Neuron (in vitro differentiated cells): ENCODE measurements around the gene AIPL1.

Source experiments
- H2AFZ ChIP-seq: one replicate; pipeline ENCODE4 v1.6.1; 2013; ENCODE audit warnings: low read depth, mild to moderate bottlenecking, inconsistent platforms, low read length, moderate library complexity
- H3K27me3 ChIP-seq: one replicate; pipeline ENCODE4 v1.6.1; 2013; ENCODE audit warnings: low read length; ENCODE audit not compliant: insufficient read depth
- H3K36me3 ChIP-seq: one replicate; pipeline ENCODE4 v1.6.1; 2013; ENCODE audit warnings: low read length; ENCODE audit not compliant: insufficient read depth
- H3K4me1 ChIP-seq: one replicate; pipeline ENCODE4 v1.6.1; 2013; ENCODE audit warnings: low read length; ENCODE audit not compliant: insufficient read depth
- H3K4me3 ChIP-seq: 2 replicates; pipeline ENCODE4 v1.5.1; 2013; ENCODE audit warnings: mild to moderate bottlenecking, low read length, moderate library complexity
- H3K9me3 ChIP-seq: one replicate; pipeline ENCODE4 v1.6.1; 2013; ENCODE audit warnings: low read length

The AIPL1 gene

GRCh38 chr17:6461792-6462524, 27.0 kb upstream of the AIPL1 start:
- Histone ChIP-seq H3K27me3 (no peaks in the 10 kb centered on the region), H3K4me3 (no peak overlapping the region), H3K4me1 (peaks cover 11% of the 10 kb centered on the region), H3K9me3 (no peaks in the 10 kb centered on the region), H3K36me3 (no peaks in the 10 kb centered on the region), H2AFZ (no peak overlapping the region)

GRCh38 chr17:6461246-6461645, 26.3 kb upstream of the AIPL1 start:
- Histone ChIP-seq H3K9me3 (no peaks in the 10 kb centered on the region), H3K27me3 (no peaks in the 10 kb centered on the region), H2AFZ (no peak overlapping the region), H3K4me3 (no peak overlapping the region), H3K4me1 (peaks cover 15% of the 10 kb centered on the region), H3K36me3 (no peaks in the 10 kb centered on the region)

GRCh38 chr17:6460531-6461161, 25.7 kb upstream of the AIPL1 start:
- Histone ChIP-seq H3K4me3 (no peak overlapping the region), H3K36me3 (no peaks in the 10 kb centered on the region), H3K4me1 (peaks cover 15% of the 10 kb centered on the region), H2AFZ (no peak overlapping the region), H3K9me3 (no peaks in the 10 kb centered on the region), H3K27me3 (no peaks in the 10 kb centered on the region)

- Histone ChIP-seq H3K4me3 (no peak overlapping the region), H3K36me3 (no peaks in the 10 kb centered on the region), H3K9me3 (no peaks in the 10 kb centered on the region), H3K27me3 (no peaks in the 10 kb centered on the region), H3K4me1 (peaks cover 15% of the 10 kb centered on the region), H2AFZ (no peak overlapping the region)
Observed at GRCh38 chr17:6458460-6458950, 23.6 kb upstream of the AIPL1 start.

GRCh38 chr17:6457688-6458459, 23.0 kb upstream of the AIPL1 start:
- Histone ChIP-seq H3K27me3 (no peaks in the 10 kb centered on the region), H3K9me3 (no peaks in the 10 kb centered on the region), H3K4me3 (no peak overlapping the region), H2AFZ (no peak overlapping the region), H3K36me3 (no peaks in the 10 kb centered on the region), H3K4me1 (peaks cover 15% of the 10 kb centered on the region)

GRCh38 chr17:6456914-6457687, 22.2 kb upstream of the AIPL1 start:
- no peaks in the 10 kb centered on the region for H3K27me3 ChIP-seq
- H3K4me1 ChIP-seq: peaks cover 19% of the 10 kb centered on the region
- peaks cover 2% of the 10 kb centered on the region for H3K36me3 ChIP-seq
- H3K4me3 ChIP-seq: no peak overlapping the region
- no peak overlapping the region for H2AFZ ChIP-seq
- H3K9me3 ChIP-seq: no peaks in the 10 kb centered on the region

GRCh38 chr17:6456321-6456720, 21.4 kb upstream of the AIPL1 start:
- Histone ChIP-seq H3K4me3 (no peak overlapping the region), H3K27me3 (no peaks in the 10 kb centered on the region), H3K9me3 (no peaks in the 10 kb centered on the region), H2AFZ (no peak overlapping the region), H3K36me3 (peaks cover 2% of the 10 kb centered on the region), H3K4me1 (peaks cover 14% of the 10 kb centered on the region)

- Histone ChIP-seq H2AFZ (no peak overlapping the region), H3K27me3 (no peaks in the 10 kb centered on the region), H3K4me3 (no peak overlapping the region), H3K9me3 (no peaks in the 10 kb centered on the region), H3K4me1 (peaks cover 20% of the 10 kb centered on the region), H3K36me3 (peaks cover 2% of the 10 kb centered on the region)
Observed at GRCh38 chr17:6455321-6455705, 20.4 kb upstream of the AIPL1 start.

GRCh38 chr17:6454495-6455320, 19.8 kb upstream of the AIPL1 start:
- no peak overlapping the region for H2AFZ ChIP-seq
- no peak overlapping the region for H3K4me3 ChIP-seq
- H3K27me3 ChIP-seq: no peaks in the 10 kb centered on the region
- H3K9me3 ChIP-seq: no peaks in the 10 kb centered on the region
- peaks cover 26% of the 10 kb centered on the region for H3K4me1 ChIP-seq
- H3K36me3 ChIP-seq: peaks cover 7% of the 10 kb centered on the region

- Histone ChIP-seq H3K9me3 (no peaks in the 10 kb centered on the region), H3K36me3 (peaks cover 19% of the 10 kb centered on the region), H3K4me3 (no peak overlapping the region), H3K27me3 (no peaks in the 10 kb centered on the region), H2AFZ (no peak overlapping the region), H3K4me1 (peaks cover 26% of the 10 kb centered on the region)
Observed at GRCh38 chr17:6453279-6454024, 18.5 kb upstream of the AIPL1 start.

GRCh38 chr17:6452471-6453266, 17.7 kb upstream of the AIPL1 start:
- Histone ChIP-seq H3K4me1 (peaks cover 26% of the 10 kb centered on the region), H3K9me3 (no peaks in the 10 kb centered on the region), H3K27me3 (no peaks in the 10 kb centered on the region), H3K4me3 (no peak overlapping the region), H3K36me3 (peaks cover 22% of the 10 kb centered on the region), H2AFZ (no peak overlapping the region)
